Stomach (tissue), 9 donors: ENCODE results near the gene TOMM34. TPM values are rescaled to one million over a fixed set of nuclear protein-coding genes. Genes with fewer than 3 reads are reported as not detected.

Experiments used
- DNase-seq, 2 donors: peaks; one replicate each; pipeline versions ENCODE4 v3.0.0 to v3.0.0-alpha.2; 2013 to 2019
- H3K27ac ChIP-seq, 5 donors: fragments of 200-600 bp in 4 of 5; sonication (generic) in 4 of 5; one replicate each; pipeline ENCODE4 v1.5.1; 2013 to 2019; ENCODE audit warnings: mild to moderate bottlenecking in 1 of 5, moderate library complexity in 1 of 5
- H3K27me3 ChIP-seq, 3 donors: fragments of 200-600 bp; sonication (generic); one replicate each; pipeline ENCODE4 v1.5.1; 2017 to 2019; ENCODE audit warnings: mixed run types in 1 of 3
- H3K36me3 ChIP-seq, 4 donors: fragments of 200-600 bp; sonication (generic); 1 replicate in 3 of 4; 2 replicates in 1 of 4; pipeline ENCODE4 v1.5.1; 2016 to 2019
- H3K4me1 ChIP-seq, 4 donors: fragments of 200-600 bp; sonication (generic); one replicate each; pipeline ENCODE4 v1.5.1; 2016 to 2019
- H3K4me3 ChIP-seq, 4 donors: fragments of 200-600 bp; sonication (generic) in 3 of 4; one replicate each; pipeline ENCODE4 v1.5.1; 2016 to 2019; ENCODE audit warnings: mild to moderate bottlenecking in 1 of 4
- H3K9me3 ChIP-seq, 4 donors: fragments of 200-600 bp; sonication (generic); one replicate each; pipeline ENCODE4 v1.5.1; 2016 to 2019
- EP300 ChIP-seq: sonication (generic); formaldehyde crosslinking; IDR thresholded peaks from one replicate; pipeline ENCODE4 v1.6.1; 2017; ENCODE audit warnings: antibody characterized with exemption
- POLR2A ChIP-seq, 4 donors: fragments of 450-650 bp; IDR thresholded peaks; one replicate each; pipeline ENCODE4 v1.6.1; 2016; ENCODE audit warnings: antibody characterized with exemption in 4 of 4, control low read depth in 2 of 4, mild to moderate bottlenecking in 1 of 4, moderate library complexity in 1 of 4
- POLR2AphosphoS5 ChIP-seq, 3 donors: sonication (generic); formaldehyde crosslinking; IDR thresholded peaks; one replicate each; pipeline ENCODE4 v1.6.1; 2016; ENCODE audit warnings: antibody characterized with exemption in 3 of 3
- WGBS, 5 donors: extraction: QIAGEN DNeasy Blood & Tissue Kit in 3 of 5; methylation state at CpG; one replicate each; pipeline versions ENCODE4 v1.1.5 to v1.1.7; 2013 to 2018; 5-methylcytosine and 5-hydroxymethylcytosine counted together
- intact Hi-C: fragments of 100-400 bp; cut with DNase I; formaldehyde crosslinking; loops from one replicate; pipeline ENCODE4 v1.15.1; 2023; ENCODE audit warnings: low total_unique reads
- polyA plus RNA-seq, 3 donors: library from polyadenylated mRNA; stranded (reverse); fragments of 200-250 nt; gene quantifications; one replicate each; pipeline ENCODE4 v1.2.3, GENCODE V29; 2013
- total RNA-seq, 5 donors: library from RNA; depleted of rRNA; stranded (reverse); fragments of >200 nt; gene quantifications; one replicate each; pipeline versions ENCODE4 v1.1.0 to v1.2.3, GENCODE V29; 2014 to 2016
- TF ChIP-seq, protein P1 (sequence below), 7 experiments: fragments of 450-650 bp in 4 of 7; fragments of 200-600 bp in 3 of 7; sonication (generic) in 3 of 7; IDR thresholded peaks; one replicate each; pipeline ENCODE4 v1.5.1; 2016 to 2019; ENCODE audit warnings: antibody characterized with exemption in 7 of 7, control low read depth in 2 of 7, mild to moderate bottlenecking in 1 of 7
- donor health status: healthy with polysubstance abuse.
- donor health status: Bipolar disorder and iron deficiency.
- donor health status: healthy.

TOMM34 gene
- total and polyA plus RNA-seq, 8 donors, result 1.7 to 15.7 (median 9.7) TPM

DNA sequence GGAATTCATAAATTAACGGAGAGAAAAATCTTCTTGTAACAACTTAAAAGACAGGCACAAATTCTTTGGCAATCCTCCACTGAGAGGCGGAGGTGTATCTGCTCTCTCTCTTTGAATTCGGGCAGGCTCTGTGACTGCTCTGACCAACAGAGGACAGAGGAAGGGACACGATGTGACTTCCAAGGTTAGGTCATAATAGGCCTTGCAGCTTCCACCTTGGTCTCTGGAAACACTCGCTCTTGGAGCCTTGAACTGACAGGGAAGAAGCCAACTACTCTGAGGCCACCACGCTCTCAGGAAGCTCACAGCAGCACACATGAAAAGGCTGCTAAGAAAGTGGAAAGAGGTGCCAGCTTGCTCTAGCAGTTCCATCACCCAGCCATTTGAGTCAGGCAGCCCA, 14.9 kb downstream of the TOMM34 start:
- Histone ChIP-seq H3K36me3 (peaks cover 57 to 100% (median 100%) of the 10 kb centered on the region in 4 donors), H3K27me3 (no peaks in the 10 kb centered on the region), H3K4me1 (no peaks in the 10 kb centered on the region), H3K9me3 (no peaks in the 10 kb centered on the region), H3K27ac (no peak overlapping the region), H3K4me3 (no peak overlapping the region)
- TF ChIP-seq, protein P1, sequence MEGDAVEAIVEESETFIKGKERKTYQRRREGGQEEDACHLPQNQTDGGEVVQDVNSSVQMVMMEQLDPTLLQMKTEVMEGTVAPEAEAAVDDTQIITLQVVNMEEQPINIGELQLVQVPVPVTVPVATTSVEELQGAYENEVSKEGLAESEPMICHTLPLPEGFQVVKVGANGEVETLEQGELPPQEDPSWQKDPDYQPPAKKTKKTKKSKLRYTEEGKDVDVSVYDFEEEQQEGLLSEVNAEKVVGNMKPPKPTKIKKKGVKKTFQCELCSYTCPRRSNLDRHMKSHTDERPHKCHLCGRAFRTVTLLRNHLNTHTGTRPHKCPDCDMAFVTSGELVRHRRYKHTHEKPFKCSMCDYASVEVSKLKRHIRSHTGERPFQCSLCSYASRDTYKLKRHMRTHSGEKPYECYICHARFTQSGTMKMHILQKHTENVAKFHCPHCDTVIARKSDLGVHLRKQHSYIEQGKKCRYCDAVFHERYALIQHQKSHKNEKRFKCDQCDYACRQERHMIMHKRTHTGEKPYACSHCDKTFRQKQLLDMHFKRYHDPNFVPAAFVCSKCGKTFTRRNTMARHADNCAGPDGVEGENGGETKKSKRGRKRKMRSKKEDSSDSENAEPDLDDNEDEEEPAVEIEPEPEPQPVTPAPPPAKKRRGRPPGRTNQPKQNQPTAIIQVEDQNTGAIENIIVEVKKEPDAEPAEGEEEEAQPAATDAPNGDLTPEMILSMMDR (IDR thresholded peaks at IDR 0.05), result no peak
- TF ChIP-seq POLR2AphosphoS5 (IDR thresholded peaks at IDR 0.05), result no peak
- DNase-seq, result no peak
- intact Hi-C loops, result no loop called here
- 86 to 94% (median 90%) methylated on average over 6 of the region's 6 CpGs for WGBS, 5 donors

DNA sequence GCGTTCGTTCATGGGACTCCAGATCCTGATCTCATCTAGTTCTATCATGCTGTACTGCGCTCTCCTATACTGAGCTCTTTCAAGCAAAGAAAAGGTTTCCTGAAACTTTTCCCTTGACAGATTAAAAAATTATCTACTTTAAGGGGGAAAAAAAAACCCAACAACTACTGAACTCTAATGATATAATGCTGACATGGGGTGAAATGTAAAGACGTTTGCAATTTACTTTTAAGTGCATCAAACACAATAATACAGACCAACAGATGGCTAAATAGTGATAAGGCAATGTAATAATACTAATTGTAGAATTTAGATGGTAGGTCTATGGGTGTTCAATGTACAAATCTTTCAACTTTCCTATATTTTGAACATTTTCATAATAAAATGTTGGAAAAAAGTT, 16.4 kb downstream of the TOMM34 start:
- H3K36me3 ChIP-seq, result peaks cover 47 to 100% (median 99%) of the 10 kb centered on the region in 4 donors
- intact Hi-C loops, result no loop called here

DNA sequence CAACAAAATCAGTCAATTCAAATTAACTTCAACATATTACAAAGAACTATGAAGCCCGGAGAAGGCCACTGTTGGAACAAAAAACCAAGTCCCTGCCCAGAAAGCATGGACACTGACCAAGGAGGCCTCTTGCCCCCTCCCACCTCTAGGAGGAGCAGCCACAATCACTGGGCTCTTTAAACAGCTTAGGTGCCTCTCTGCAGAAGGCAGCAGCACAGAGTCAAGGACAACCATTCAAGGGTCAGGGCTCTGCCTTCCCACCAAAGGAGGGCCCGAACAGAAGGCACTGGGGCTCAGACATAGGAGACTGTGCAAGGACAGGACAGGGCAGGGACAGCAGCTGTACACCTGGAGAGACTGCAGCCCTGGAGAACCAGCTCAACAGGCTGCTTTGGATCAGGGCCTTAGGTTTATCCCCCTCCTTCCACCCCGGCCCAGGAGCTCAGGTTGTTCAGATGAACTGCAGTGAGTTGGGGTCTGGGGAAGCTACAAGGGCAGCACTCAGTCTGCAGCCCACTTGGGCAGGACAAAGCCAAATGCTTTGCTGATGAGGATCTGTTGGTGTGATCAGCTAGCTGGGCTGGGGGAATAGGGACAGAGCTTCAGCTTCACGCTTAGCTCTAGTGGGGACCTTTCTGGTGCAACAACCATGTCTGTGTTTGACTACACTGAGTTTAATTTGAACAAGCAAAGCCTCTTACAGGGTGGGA, 17.8 kb downstream of the TOMM34 start:
- Histone ChIP-seq H3K27ac (no peak overlapping the region), H3K4me1 (no peaks in the 10 kb centered on the region), H3K27me3 (no peaks in the 10 kb centered on the region), H3K4me3 (no peak overlapping the region), H3K9me3 (no peaks in the 10 kb centered on the region), H3K36me3 (peaks cover 36 to 100% (median 97%) of the 10 kb centered on the region in 4 donors)
- TF ChIP-seq, protein P1 (IDR thresholded peaks at IDR 0.05), result no peak
- TF ChIP-seq POLR2AphosphoS5 (IDR thresholded peaks at IDR 0.05), result no peak
- TF ChIP-seq EP300, result no peak
- TF ChIP-seq POLR2A (IDR thresholded peaks at IDR 0.05), result no peak
- intact Hi-C loops, result no loop called here
- DNase-seq, result no peak
- 81 to 90% (median 89%) methylated on average over 4 of the region's 4 CpGs for WGBS, 5 donors

More for the DNA sequence above, 16.4 kb downstream of the TOMM34 start:
- no peaks in the 10 kb centered on the region for H3K4me1 ChIP-seq
- H3K9me3 ChIP-seq, result no peaks in the 10 kb centered on the region
- H3K27me3 ChIP-seq, result no peaks in the 10 kb centered on the region
- no peak overlapping the region for H3K27ac ChIP-seq
- WGBS, 5 donors, result 88 to 93% (median 91%) methylated on average over 4 of the region's 4 CpGs
- TF ChIP-seq POLR2AphosphoS5 (IDR thresholded peaks at IDR 0.05) (no peak), EP300 (no peak), POLR2A (IDR thresholded peaks at IDR 0.05) (no peak)
- TF ChIP-seq, protein P1 (IDR thresholded peaks at IDR 0.05), result no peak
- no peak for DNase-seq
- no peak overlapping the region for H3K4me3 ChIP-seq

DNA sequence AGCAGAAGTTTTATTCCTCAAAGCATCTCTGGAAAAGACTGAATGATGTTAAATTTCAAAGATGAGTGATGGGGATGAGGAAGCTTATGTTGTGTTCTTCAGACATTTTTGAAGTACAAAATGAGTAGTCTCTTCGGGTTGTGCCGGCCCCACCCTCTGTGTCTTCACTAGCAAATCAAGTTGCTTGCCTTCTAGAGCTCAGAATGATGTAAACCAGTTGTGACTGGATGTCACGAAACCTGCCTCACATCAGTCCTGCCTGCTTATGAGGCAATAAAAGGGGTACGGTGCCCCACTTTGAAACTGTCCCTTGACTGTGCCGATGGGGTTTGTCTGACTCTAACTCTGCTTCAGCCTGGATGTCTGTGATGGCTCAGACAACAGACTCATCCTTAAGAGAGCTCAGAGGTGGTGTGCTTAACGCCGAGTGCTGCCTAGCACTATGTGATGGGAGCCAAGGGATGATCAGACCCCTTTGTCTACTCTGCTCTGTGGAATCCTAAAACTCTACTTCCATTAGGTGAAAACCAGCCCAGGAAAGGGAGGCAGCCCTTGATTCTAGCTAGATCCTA, 19.0 kb downstream of the TOMM34 start:
- TF ChIP-seq POLR2A (IDR thresholded peaks at IDR 0.05) (no peak), POLR2AphosphoS5 (IDR thresholded peaks at IDR 0.05) (no peak), EP300 (no peak)
- TF ChIP-seq, protein P1 (IDR thresholded peaks at IDR 0.05), result no peak
- no peak overlapping the region for H3K4me3 ChIP-seq
- H3K9me3 ChIP-seq, result no peaks in the 10 kb centered on the region
- no peak for DNase-seq
- no peaks in the 10 kb centered on the region for H3K27me3 ChIP-seq
- WGBS, 5 donors, result 88 to 93% (median 90%) methylated on average over 7 of the region's 7 CpGs
- H3K27ac ChIP-seq, result no peak overlapping the region
- H3K4me1 ChIP-seq, result no peaks in the 10 kb centered on the region
- peaks cover 35 to 99% (median 96%) of the 10 kb centered on the region in 4 donors for H3K36me3 ChIP-seq
- intact Hi-C loops, result no loop called here
